ENCODE data around the gene IGIP. TPM values are rescaled to one million over a fixed set of nuclear protein-coding genes. Genes with fewer than 3 reads are reported as not detected.

Gene IGIP
- total and polyA plus RNA-seq, 9 donors, result 6.8 to 17.3 (median 12.9) TPM

GRCh38 chr5:140093866-140094265 lies 31.9 kb upstream of the IGIP start:
- intact Hi-C loops (cut with DNase I), result no loop called here
- Histone ChIP-seq H3K27ac (no peak overlapping the region), H3K4me1 (ENCODE audit: insufficient read depth) (no peaks in the 10 kb centered on the region), H3K4me3 (no peak overlapping the region), H3K9me3 (no peaks in the 10 kb centered on the region), H3K27me3 (no peaks in the 10 kb centered on the region), H3K36me3 (no peaks in the 10 kb centered on the region)
- TF ChIP-seq EP300 (IDR thresholded peaks at IDR 0.05) (no peak), CTCF (IDR thresholded peaks at IDR 0.05) (no peak), POLR2A (IDR thresholded peaks at IDR 0.05) (no peak)
- no peak for DNase-seq
- WGBS, 3 donors, result 50 to 73% (median 54%) methylated on average over 1 of the region's 1 CpG

GRCh38 chr5:140094889-140095288 lies 30.8 kb upstream of the IGIP start:
- no peak for DNase-seq

GRCh38 chr5:140101179-140101578 lies 24.6 kb upstream of the IGIP start:
- Histone ChIP-seq H3K4me1 (ENCODE audit: insufficient read depth) (no peaks in the 10 kb centered on the region), H3K9me3 (no peaks in the 10 kb centered on the region), H3K36me3 (no peaks in the 10 kb centered on the region), H3K27ac (no peak overlapping the region), H3K27me3 (no peaks in the 10 kb centered on the region), H3K4me3 (no peak overlapping the region)
- intact Hi-C loops (cut with DNase I), result no loop called here
- DNase-seq, result no peak
- WGBS, 3 donors, result 83 to 93% (median 88%) methylated on average over 1 of the region's 1 CpG
- TF ChIP-seq EP300 (IDR thresholded peaks at IDR 0.05) (no peak), POLR2A (IDR thresholded peaks at IDR 0.05) (no peak), CTCF (IDR thresholded peaks at IDR 0.05) (no peak)

More at GRCh38 chr5:140094889-140095288, 30.8 kb upstream of the IGIP start:
- no peak for TF ChIP-seq POLR2A (IDR thresholded peaks at IDR 0.05)
- TF ChIP-seq CTCF (IDR thresholded peaks at IDR 0.05), result no peak
- TF ChIP-seq EP300 (IDR thresholded peaks at IDR 0.05), result no peak
- Histone ChIP-seq H3K9me3 (no peaks in the 10 kb centered on the region), H3K4me3 (no peak overlapping the region), H3K4me1 (ENCODE audit: insufficient read depth) (no peaks in the 10 kb centered on the region), H3K27ac (no peak overlapping the region), H3K27me3 (no peaks in the 10 kb centered on the region), H3K36me3 (no peaks in the 10 kb centered on the region)
- intact Hi-C loops (cut with DNase I), result no loop called here

- WGBS, 3 donors, result 63 to 80% (median 67%) methylated on average over 1 of the region's 1 CpG
- H3K9me3 ChIP-seq, result no peaks in the 10 kb centered on the region
- DNase-seq, result no peak
- no peaks in the 10 kb centered on the region for H3K36me3 ChIP-seq
- H3K4me3 ChIP-seq, result no peak overlapping the region
- intact Hi-C loops (cut with DNase I), result no loop called here
- no peaks in the 10 kb centered on the region for H3K27me3 ChIP-seq
- TF ChIP-seq POLR2A (IDR thresholded peaks at IDR 0.05), result no peak
- no peak for TF ChIP-seq CTCF (IDR thresholded peaks at IDR 0.05)
- TF ChIP-seq EP300 (IDR thresholded peaks at IDR 0.05), result no peak
- no peak overlapping the region for H3K27ac ChIP-seq
- H3K4me1 ChIP-seq (ENCODE audit: insufficient read depth), result no peaks in the 10 kb centered on the region
These were observed 22.6 kb upstream of the IGIP start for GRCh38 chr5:140103154-140103553.

- H3K4me3 ChIP-seq, result no peak overlapping the region
- H3K36me3 ChIP-seq, result no peaks in the 10 kb centered on the region
- intact Hi-C loops (cut with DNase I), result no loop called here
- WGBS, 3 donors, result 53 to 64% (median 61%) methylated on average over 1 of the region's 1 CpG
- no peaks in the 10 kb centered on the region for H3K27me3 ChIP-seq
- H3K9me3 ChIP-seq, result no peaks in the 10 kb centered on the region
- DNase-seq, result no peak
- TF ChIP-seq EP300 (IDR thresholded peaks at IDR 0.05) (no peak), POLR2A (IDR thresholded peaks at IDR 0.05) (no peak), CTCF (IDR thresholded peaks at IDR 0.05) (no peak)
- H3K27ac ChIP-seq, result no peak overlapping the region
- H3K4me1 ChIP-seq (ENCODE audit: insufficient read depth), result no peaks in the 10 kb centered on the region
These were observed 21.6 kb upstream of the IGIP start for GRCh38 chr5:140104100-140104499.
